ENCODE measurements around the gene TYROBP.
A peak's percentile ranks its signal among the peaks of the same experiment; 100 is the strongest.

TYROBP gene

GRCh38 chr19:35879770-35880317, 28.3 kb downstream of the TYROBP start:
- intact Hi-C loops (cut with DNase I; ENCODE audit: low total_unique reads) = loop anchor here (5.0 to 10.0 kb wide), 2 partner anchors 47 to 245 kb away; no protein-coding TSS in a partner anchor
- no peak overlapping the region for H3K27ac ChIP-seq
- H3K4me1 ChIP-seq = no peaks in the 10 kb centered on the region
- H3K36me3 ChIP-seq = no peaks in the 10 kb centered on the region
- no peaks in the 10 kb centered on the region for H3K9me3 ChIP-seq
- H3K4me3 ChIP-seq = no peak overlapping the region
- TF ChIP-seq, protein P1, sequence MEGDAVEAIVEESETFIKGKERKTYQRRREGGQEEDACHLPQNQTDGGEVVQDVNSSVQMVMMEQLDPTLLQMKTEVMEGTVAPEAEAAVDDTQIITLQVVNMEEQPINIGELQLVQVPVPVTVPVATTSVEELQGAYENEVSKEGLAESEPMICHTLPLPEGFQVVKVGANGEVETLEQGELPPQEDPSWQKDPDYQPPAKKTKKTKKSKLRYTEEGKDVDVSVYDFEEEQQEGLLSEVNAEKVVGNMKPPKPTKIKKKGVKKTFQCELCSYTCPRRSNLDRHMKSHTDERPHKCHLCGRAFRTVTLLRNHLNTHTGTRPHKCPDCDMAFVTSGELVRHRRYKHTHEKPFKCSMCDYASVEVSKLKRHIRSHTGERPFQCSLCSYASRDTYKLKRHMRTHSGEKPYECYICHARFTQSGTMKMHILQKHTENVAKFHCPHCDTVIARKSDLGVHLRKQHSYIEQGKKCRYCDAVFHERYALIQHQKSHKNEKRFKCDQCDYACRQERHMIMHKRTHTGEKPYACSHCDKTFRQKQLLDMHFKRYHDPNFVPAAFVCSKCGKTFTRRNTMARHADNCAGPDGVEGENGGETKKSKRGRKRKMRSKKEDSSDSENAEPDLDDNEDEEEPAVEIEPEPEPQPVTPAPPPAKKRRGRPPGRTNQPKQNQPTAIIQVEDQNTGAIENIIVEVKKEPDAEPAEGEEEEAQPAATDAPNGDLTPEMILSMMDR (IDR thresholded peaks at IDR 0.05) = no peak
- DNase-seq = peak; percentile 85 to 87
- peaks cover 0 to 13% of the 10 kb centered on the region in 2 donors for H3K27me3 ChIP-seq

DNA sequence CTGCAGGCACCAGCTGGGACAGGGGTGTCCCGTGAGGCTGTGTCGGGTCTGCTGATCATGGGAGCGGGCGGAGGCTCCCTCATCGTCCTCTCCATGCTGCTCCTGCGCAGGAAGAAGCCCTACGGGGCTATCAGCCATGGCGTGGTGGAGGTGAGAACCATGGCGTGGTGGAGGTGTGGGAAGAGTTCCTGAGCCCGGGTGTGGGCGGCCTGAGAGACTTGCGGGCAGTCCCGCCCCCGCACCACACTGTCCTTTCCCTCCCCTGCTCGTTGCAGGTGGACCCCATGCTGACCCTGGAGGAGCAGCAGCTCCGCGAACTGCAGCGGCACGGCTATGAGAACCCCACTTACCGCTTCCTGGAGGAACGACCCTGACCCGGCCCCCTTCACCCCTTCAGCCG, 29.0 kb downstream of the TYROBP start:
- H3K4me1 ChIP-seq = no peaks in the 10 kb centered on the region
- peaks cover 0 to 13% of the 10 kb centered on the region in 2 donors for H3K27me3 ChIP-seq
- TF ChIP-seq, protein P1 (IDR thresholded peaks at IDR 0.05) = no peak
- H3K36me3 ChIP-seq = no peaks in the 10 kb centered on the region
- DNase-seq = no peak
- no peak overlapping the region for H3K27ac ChIP-seq
- intact Hi-C loops (cut with DNase I; ENCODE audit: low total_unique reads) = no loop called here
- H3K4me3 ChIP-seq = no peak overlapping the region
- H3K9me3 ChIP-seq = no peaks in the 10 kb centered on the region

GRCh38 chr19:35874392-35874930, 33.6 kb downstream of the TYROBP start:
- Histone ChIP-seq H3K4me1 (peaks cover 2 to 11% (median 8%) of the 10 kb centered on the region in 4 donors), H3K4me3 (no peak overlapping the region), H3K27me3 (peaks cover 0 to 20% of the 10 kb centered on the region in 2 donors), H3K36me3 (no peaks in the 10 kb centered on the region), H3K27ac (no peak overlapping the region), H3K9me3 (no peaks in the 10 kb centered on the region)
- no peak for DNase-seq
- intact Hi-C loops (cut with DNase I; ENCODE audit: low total_unique reads) = no loop called here
- TF ChIP-seq, protein P1 (IDR thresholded peaks at IDR 0.05) = no peak

DNA sequence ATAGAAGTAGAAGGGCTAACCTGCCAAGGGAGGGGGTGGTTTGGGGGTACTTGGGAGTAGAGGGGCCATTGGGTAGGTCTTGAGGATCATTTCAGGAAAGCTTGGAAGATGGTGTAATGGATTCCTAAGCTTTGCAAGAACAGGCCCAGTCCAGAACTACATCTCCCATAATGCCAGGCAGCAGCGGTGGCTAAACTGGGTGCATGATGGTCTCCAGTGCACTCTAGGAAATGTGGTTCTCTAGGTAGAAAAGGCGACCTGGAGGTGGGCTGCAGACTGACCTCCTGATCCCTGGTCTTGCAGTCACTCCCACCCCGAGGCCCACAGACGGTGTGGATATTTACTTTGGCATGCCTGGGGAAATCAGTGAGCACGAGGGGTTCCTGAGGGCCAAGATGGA, 35.9 kb downstream of the TYROBP start:
- Histone ChIP-seq H3K27me3 (peaks cover 0 to 7% of the 10 kb centered on the region in 2 donors), H3K9me3 (no peaks in the 10 kb centered on the region), H3K27ac (no peak overlapping the region), H3K4me1 (peaks cover 9 to 26% (median 20%) of the 10 kb centered on the region in 4 donors), H3K4me3 (no peak overlapping the region), H3K36me3 (no peaks in the 10 kb centered on the region)
- TF ChIP-seq, protein P1 (IDR thresholded peaks at IDR 0.05) = no peak
- intact Hi-C loops (cut with DNase I; ENCODE audit: low total_unique reads) = no loop called here
- no peak for DNase-seq

- intact Hi-C loops (cut with DNase I; ENCODE audit: low total_unique reads) = no loop called here
- Histone ChIP-seq H3K9me3 (no peaks in the 10 kb centered on the region), H3K27ac (no peak overlapping the region), H3K36me3 (no peaks in the 10 kb centered on the region), H3K27me3 (peaks cover 0 to 7% of the 10 kb centered on the region in 2 donors), H3K4me1 (peaks cover 9 to 26% (median 20%) of the 10 kb centered on the region in 4 donors), H3K4me3 (no peak overlapping the region)
- no peak for DNase-seq
- TF ChIP-seq, protein P1 (IDR thresholded peaks at IDR 0.05) = no peak
Measured at GRCh38 chr19:35871611-35872010, 36.5 kb downstream of the TYROBP start.
